ENCODE results near the gene NLGN1.

- TF ChIP-seq CTCF (IDR thresholded peaks at IDR 0.05) (no peak), POLR2A (IDR thresholded peaks at IDR 0.05) (no peak)
Measured at GRCh38 chr3:174215456-174215855, 817.9 kb downstream of the NLGN1 start.

Measured in lower leg skin (tissue), 3 donors.